Panc1 (cell line): ENCODE measurements around the gene MYLK. TPM values are rescaled to one million over a fixed set of nuclear protein-coding genes. Genes with fewer than 3 reads are reported as not detected.

ENCODE experiments used
- ATAC-seq: fragments of 200-7000 bp; cut with Tn5 transposase; 2 replicates; pipeline ENCODE4 v1.9.1; 2020; ENCODE audit warnings: mild to moderate bottlenecking, moderate library complexity
- BruUV-seq: library from RNA; stranded (reverse); fragments of 400-500 nt; replicated peaks from 2 replicates; lab custom pipeline; 2021; lab: Mats Ljungman, UMichigan
- CTCF ChIA-PET: fragments of 300-600 bp; sonication (Branson Sonifier 250); formaldehyde crosslinking; loops from one replicate; lab custom pipeline; 2022; ENCODE audit warnings: antibody characterized with exemption; lab: Charles Lee
- POLR2A ChIA-PET: fragments of 300-600 bp; sonication (Branson Sonifier 250); formaldehyde crosslinking; loops from one replicate; lab custom pipeline; 2022; ENCODE audit warnings: antibody characterized with exemption; lab: Charles Lee
- DNase-seq: peaks from one replicate; pipeline ENCODE4 v3.0.0-alpha.2; 2010; ENCODE audit warnings: low read depth, low spot score
- H3K27ac ChIP-seq: 2 replicates; pipeline ENCODE4 v1.5.1; 2011; ENCODE audit warnings: mild to moderate bottlenecking, low read length, inconsistent platforms
- H3K27me3 ChIP-seq: fragments of 200-500 bp; sonication (Bioruptor generic); 2 replicates; pipeline ENCODE4 v1.6.0; 2014; ENCODE audit warnings: low read length, inconsistent platforms; ENCODE audit not compliant: control insufficient read depth, insufficient read depth
- H3K36me3 ChIP-seq: fragments of 200-500 bp; sonication (Bioruptor generic); 2 replicates; pipeline ENCODE4 v1.5.1; 2014; ENCODE audit warnings: inconsistent platforms, mild to moderate bottlenecking, low read length, moderate library complexity; ENCODE audit not compliant: control insufficient read depth, insufficient read depth
- H3K4me1 ChIP-seq: 2 replicates; pipeline ENCODE4 v1.5.1; 2011; ENCODE audit warnings: inconsistent platforms, mild to moderate bottlenecking, low read length, moderate library complexity; ENCODE audit not compliant: control insufficient read depth, insufficient read depth
- H3K4me3 ChIP-seq, 2 experiments: 2 replicates each; pipeline ENCODE4 v1.5.1; 2011 to 2012; ENCODE audit warnings: low read depth in 2 of 2, low read length in 2 of 2, mild to moderate bottlenecking in 2 of 2, inconsistent platforms in 1 of 2, moderate library complexity in 1 of 2
- H3K9me3 ChIP-seq: fragments of 200-500 bp; sonication (Bioruptor generic); 2 replicates; pipeline ENCODE4 v1.5.1; 2014; ENCODE audit warnings: low read depth, mild to moderate bottlenecking, inconsistent platforms, low read length, moderate library complexity; ENCODE audit not compliant: control insufficient read depth, insufficient read depth
- CTCF ChIP-seq: fragments of 450-650 bp; IDR thresholded peaks from 2 replicates; pipeline ENCODE4 v1.5.1; 2017; ENCODE audit warnings: mild to moderate bottlenecking
- POLR2AphosphoS5 ChIP-seq: IDR thresholded peaks from 2 replicates; pipeline ENCODE4 v1.6.1; 2012; ENCODE audit warnings: mild to moderate bottlenecking, low read depth, low read length, moderate library complexity
- REST ChIP-seq, 2 experiments: IDR thresholded peaks; 2 replicates each; pipeline ENCODE4 v1.6.1; 2011 to 2012; ENCODE audit warnings: low read depth in 2 of 2, control low read depth in 1 of 2, low read length in 1 of 2, mild to moderate bottlenecking in 1 of 2, moderate library complexity in 1 of 2; ENCODE audit not compliant: insufficient read depth in 1 of 2
- SIN3A ChIP-seq: IDR thresholded peaks from 2 replicates; pipeline ENCODE4 v1.6.1; 2012; ENCODE audit warnings: low read depth, mild to moderate bottlenecking, low read length, moderate library complexity, borderline replicate concordance; ENCODE audit not compliant: insufficient read depth
- TCF7L2 ChIP-seq: IDR thresholded peaks from 2 replicates; pipeline ENCODE4 v1.6.1; 2011; ENCODE audit warnings: mild to moderate bottlenecking, low read depth, low read length, inconsistent platforms
- in situ Hi-C: cut with HindIII; loops from 2 replicates; pipeline ENCODE4 v1.10.0; 2016; ENCODE audit warnings: low sequenced_read_pairs, low pct_unique_long_range_greater_than_20kb
- intact Hi-C: fragments of 100-400 bp; cut with micrococcal nuclease; formaldehyde crosslinking; loops from one replicate; pipeline ENCODE4 v1.10.0; 2022; ENCODE audit not compliant: unreplicated experiment
- total RNA-seq: library from RNA; stranded (reverse); gene quantifications from one replicate; pipeline ENCODE4 v1.2.1, GENCODE V29; 2021; ENCODE audit not compliant: unreplicated experiment

MYLK gene
- total RNA-seq, 1 experiment from 2014 or later, result 29.7 TPM

- CTCF ChIA-PET, result no interaction called here
- H3K27me3 ChIP-seq, result no peaks in the 10 kb centered on the region
- POLR2A ChIA-PET, result interaction anchor here (0.7 kb wide), 1 partner anchor 158 kb away, joined by 5 read pairs; no protein-coding TSS in a partner anchor
- DNase-seq, result no peak
- H3K9me3 ChIP-seq, result no peaks in the 10 kb centered on the region
- H3K4me1 ChIP-seq, result peaks cover 9% of the 10 kb centered on the region
- H3K36me3 ChIP-seq, result no peaks in the 10 kb centered on the region
- no peak overlapping the region for H3K27ac ChIP-seq
- no peak for ATAC-seq
- TF ChIP-seq POLR2AphosphoS5 (no peak), TCF7L2 (no peak), REST (IDR thresholded peaks at IDR 0.05; ENCODE audit: insufficient read depth in 1 of 2, low read depth in 2 of 2, low read length in 1 of 2) (no peak), CTCF (no peak), SIN3A (no peak)
- in situ Hi-C loops (no loop called here), intact Hi-C loops (no loop called here)
- no peak overlapping the region for H3K4me3 ChIP-seq
- no TSS peak for BruUV-seq
Measured at GRCh38 chr3:123757281-123757940, 126.7 kb downstream of the MYLK start.

- ATAC-seq (no peak), DNase-seq (no peak)
- ChIA-PET CTCF (no interaction called here), POLR2A (no interaction called here)
- BruUV-seq, result no TSS peak
- in situ Hi-C loops (no loop called here), intact Hi-C loops (no loop called here)
- no peaks in the 10 kb centered on the region for H3K9me3 ChIP-seq
- TF ChIP-seq REST (IDR thresholded peaks at IDR 0.05; ENCODE audit: insufficient read depth in 1 of 2, low read depth in 2 of 2, low read length in 1 of 2) (no peak), CTCF (no peak), SIN3A (no peak), TCF7L2 (no peak), POLR2AphosphoS5 (no peak)
- H3K4me1 ChIP-seq, result peaks cover 19% of the 10 kb centered on the region
- no peak overlapping the region for H3K4me3 ChIP-seq
- H3K36me3 ChIP-seq, result no peaks in the 10 kb centered on the region
- no peaks in the 10 kb centered on the region for H3K27me3 ChIP-seq
- H3K27ac ChIP-seq, result no peak overlapping the region; the same call in 1 of the 2 replicates
Measured at GRCh38 chr3:123755501-123755900, 128.6 kb downstream of the MYLK start.
